ENCODE results near the gene SERP2. TPM values are rescaled to one million over a fixed set of nuclear protein-coding genes. Genes with fewer than 3 reads are reported as not detected.

The SERP2 gene
- total RNA-seq, 4 donors from 2014 or later, result 0.27 to 1.8 TPM; not detected in 2

- no peak overlapping the region for H3K4me3 ChIP-seq (ENCODE audit: low read depth, poor library complexity, severe bottlenecking)
- WGBS, 2 donors, result 9 to 13% methylated on average over 3 of the region's 3 CpGs
- DNase-seq (ENCODE audit: low spot score in 2 of 2), result no peak
- intact Hi-C loops (cut with DNase I; ENCODE audit: low total_unique reads), result loop anchor here (2.0 kb wide), 1 partner anchor 533 kb away; no protein-coding TSS in a partner anchor
- TF ChIP-seq POLR2A (IDR thresholded peaks at IDR 0.05), result no peak
- TF ChIP-seq, protein P1, sequence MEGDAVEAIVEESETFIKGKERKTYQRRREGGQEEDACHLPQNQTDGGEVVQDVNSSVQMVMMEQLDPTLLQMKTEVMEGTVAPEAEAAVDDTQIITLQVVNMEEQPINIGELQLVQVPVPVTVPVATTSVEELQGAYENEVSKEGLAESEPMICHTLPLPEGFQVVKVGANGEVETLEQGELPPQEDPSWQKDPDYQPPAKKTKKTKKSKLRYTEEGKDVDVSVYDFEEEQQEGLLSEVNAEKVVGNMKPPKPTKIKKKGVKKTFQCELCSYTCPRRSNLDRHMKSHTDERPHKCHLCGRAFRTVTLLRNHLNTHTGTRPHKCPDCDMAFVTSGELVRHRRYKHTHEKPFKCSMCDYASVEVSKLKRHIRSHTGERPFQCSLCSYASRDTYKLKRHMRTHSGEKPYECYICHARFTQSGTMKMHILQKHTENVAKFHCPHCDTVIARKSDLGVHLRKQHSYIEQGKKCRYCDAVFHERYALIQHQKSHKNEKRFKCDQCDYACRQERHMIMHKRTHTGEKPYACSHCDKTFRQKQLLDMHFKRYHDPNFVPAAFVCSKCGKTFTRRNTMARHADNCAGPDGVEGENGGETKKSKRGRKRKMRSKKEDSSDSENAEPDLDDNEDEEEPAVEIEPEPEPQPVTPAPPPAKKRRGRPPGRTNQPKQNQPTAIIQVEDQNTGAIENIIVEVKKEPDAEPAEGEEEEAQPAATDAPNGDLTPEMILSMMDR (IDR thresholded peaks at IDR 0.05), result no peak
Measured at GRCh38 chr13:44438234-44438579, 64.6 kb downstream of the SERP2 start.

DNA sequence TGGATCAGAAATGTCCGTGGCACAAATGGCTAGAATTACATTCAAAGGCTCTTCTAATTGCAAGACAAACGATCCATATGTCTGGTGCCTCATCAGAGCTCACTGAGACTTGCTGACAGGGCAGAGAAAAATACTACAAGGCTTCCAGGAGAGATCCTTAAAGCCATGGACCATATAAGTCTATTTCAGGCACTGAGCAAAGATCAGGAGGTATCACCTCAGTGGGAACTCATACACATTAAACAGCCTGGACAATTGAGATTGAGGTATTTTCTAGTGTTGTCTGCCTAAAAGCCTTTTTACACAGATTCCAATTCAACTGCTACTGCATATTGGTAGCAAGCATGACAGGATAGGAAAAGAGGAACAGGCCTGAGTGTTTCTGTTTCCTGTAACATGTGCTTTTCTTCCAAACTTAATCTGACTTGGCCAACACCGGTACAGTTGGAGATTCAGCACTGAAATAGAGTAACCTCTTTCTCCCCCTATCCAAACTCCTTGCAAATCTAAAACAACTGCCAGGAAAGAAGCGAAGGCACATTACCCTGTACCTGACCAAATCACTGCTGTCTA, 65.9 kb downstream of the SERP2 start:
- H3K4me3 ChIP-seq (ENCODE audit: low read depth, poor library complexity, severe bottlenecking), result no peak overlapping the region
- intact Hi-C loops (cut with DNase I; ENCODE audit: low total_unique reads), result loop anchor here (2.0 to 5.0 kb wide), 2 partner anchors 387 to 535 kb away; no protein-coding TSS in a partner anchor
- 69 to 70% methylated on average over 4 of the region's 4 CpGs for WGBS, 2 donors
- TF ChIP-seq POLR2A (IDR thresholded peaks at IDR 0.05), result no peak
- TF ChIP-seq, protein P1 (IDR thresholded peaks at IDR 0.05), result no peak
- DNase-seq (ENCODE audit: low spot score in 2 of 2), result no peak

GRCh38 chr13:44440046-44440608, 66.5 kb downstream of the SERP2 start:
- WGBS, 2 donors, result 61 to 63% methylated on average over 10 of the region's 10 CpGs
- TF ChIP-seq POLR2A (IDR thresholded peaks at IDR 0.05), result no peak
- TF ChIP-seq, protein P1 (IDR thresholded peaks at IDR 0.05), result no peak
- DNase-seq (ENCODE audit: low spot score in 2 of 2), result no peak
- intact Hi-C loops (cut with DNase I; ENCODE audit: low total_unique reads), result loop anchor here (5.0 kb wide), 1 partner anchor 388 kb away; no protein-coding TSS in a partner anchor
- H3K4me3 ChIP-seq (ENCODE audit: low read depth, poor library complexity, severe bottlenecking), result no peak overlapping the region

Other genes starting within 250 kb of the SERP2 start
- gene TSC22D1, start 202.5 kb downstream of the SERP2 start, total RNA-seq, result 10 to 100 TPM; 60.0 to 78.8 (median 69.3) TPM